Measurements from ENCODE around the gene HCFC1.

The HCFC1 gene

GRCh38 chrX:153973127-153974002 is 1.7 kb upstream of the HCFC1 start:
- DNase-seq: peak; percentile 36

DNA sequence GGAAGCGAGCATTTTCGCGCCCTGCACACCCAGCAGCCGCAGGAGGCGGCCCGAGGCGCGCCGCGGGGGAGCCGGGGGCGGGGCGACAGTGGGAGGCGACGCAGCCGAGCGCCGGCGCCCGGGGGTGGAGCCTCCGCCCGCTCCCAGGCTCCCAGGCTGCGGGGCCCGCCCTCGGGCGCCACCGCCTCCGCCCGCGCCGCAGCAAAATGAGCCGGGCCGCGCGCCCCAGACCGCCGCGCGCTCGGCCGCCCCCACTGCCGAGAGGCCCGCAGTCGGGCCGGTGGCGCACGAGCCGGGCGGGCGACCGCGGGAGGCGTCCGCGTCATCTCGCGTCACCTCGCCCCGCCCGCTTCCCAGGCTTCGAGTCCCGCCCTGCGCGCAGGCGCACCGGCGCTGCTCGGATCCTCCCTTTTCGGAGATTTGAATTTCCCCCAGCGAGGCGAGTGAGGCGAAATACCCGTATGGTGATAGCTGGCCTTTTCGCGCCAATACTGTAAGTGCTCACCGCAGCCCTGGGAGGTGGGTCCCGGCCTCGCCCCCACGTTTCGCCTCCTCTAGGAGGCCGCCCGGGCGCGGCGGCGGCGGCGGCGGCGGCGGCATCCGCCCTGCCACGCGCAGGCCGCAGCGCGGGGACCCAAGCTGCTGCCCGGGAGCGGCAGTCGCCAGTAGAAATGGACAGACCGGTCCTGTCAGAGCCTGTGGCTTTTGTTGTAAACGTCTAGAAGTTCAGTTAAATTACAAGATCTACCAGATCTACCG is 929 bp upstream of the HCFC1 start, which contains the start of gene TMEM187:
Gene TMEM187 (plus strand): TSS at position 387 of the 759 bp plus-strand sequence. CDS start 9,309 bp downstream, outside the sequence.
- DNase-seq: peak; percentile 93

- peak; percentile 87 for DNase-seq
These were observed 531 bp downstream of the HCFC1 start for GRCh38 chrX:153971124-153971449.

GRCh38 chrX:153970357-153971123 is 1.1 kb downstream of the HCFC1 start:
- DNase-seq: peak; percentile 82

DNA sequence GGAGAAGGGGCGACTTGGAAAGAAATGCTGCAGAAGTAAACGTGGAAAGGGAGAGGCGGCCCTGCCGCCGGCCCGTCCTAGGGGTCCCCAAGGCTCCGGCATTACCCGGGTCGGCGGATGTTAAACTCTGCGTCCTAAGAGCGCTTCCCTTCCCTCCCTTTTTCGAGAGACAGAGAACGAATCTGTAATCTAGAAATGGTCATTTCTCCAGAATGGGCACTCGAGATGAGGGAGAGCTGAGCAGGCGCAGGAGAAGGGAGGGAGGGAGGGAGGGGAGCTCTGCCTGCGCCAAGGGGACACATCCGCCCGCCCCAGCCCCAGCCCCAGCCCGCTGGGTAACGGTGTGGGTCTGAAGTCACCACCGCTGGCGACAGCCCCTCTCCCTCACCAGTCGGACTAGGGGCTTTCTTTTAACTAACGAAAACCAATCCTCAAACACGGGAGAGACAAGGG is 1.7 kb downstream of the HCFC1 start:
- DNase-seq: no peak

- DNase-seq: no peak
These were observed 2.3 kb downstream of the HCFC1 start for GRCh38 chrX:153969125-153969903.

GRCh38 chrX:153968754-153969124 is 2.9 kb downstream of the HCFC1 start:
- peak; percentile 70 for DNase-seq

DNA sequence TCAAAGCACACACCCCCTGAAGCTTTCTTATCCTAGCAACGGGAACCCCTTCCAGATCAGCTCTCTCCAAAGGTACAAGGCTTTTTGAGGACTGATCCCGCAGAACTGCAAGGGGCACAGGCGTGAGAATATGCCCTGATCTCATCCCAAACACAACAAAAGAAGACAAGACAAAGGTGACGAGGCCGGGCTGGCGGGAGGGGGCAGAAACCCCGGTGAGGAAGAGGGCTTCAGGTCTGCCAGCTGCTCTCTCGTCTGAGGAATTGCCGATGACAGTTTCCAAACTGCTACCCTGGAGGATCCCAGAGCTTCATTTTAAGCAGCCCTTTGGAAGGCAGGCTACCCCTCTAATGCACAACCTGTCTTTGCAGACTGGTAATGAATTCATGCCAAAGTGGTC is 3.4 kb downstream of the HCFC1 start:
- DNase-seq: no peak

DNA sequence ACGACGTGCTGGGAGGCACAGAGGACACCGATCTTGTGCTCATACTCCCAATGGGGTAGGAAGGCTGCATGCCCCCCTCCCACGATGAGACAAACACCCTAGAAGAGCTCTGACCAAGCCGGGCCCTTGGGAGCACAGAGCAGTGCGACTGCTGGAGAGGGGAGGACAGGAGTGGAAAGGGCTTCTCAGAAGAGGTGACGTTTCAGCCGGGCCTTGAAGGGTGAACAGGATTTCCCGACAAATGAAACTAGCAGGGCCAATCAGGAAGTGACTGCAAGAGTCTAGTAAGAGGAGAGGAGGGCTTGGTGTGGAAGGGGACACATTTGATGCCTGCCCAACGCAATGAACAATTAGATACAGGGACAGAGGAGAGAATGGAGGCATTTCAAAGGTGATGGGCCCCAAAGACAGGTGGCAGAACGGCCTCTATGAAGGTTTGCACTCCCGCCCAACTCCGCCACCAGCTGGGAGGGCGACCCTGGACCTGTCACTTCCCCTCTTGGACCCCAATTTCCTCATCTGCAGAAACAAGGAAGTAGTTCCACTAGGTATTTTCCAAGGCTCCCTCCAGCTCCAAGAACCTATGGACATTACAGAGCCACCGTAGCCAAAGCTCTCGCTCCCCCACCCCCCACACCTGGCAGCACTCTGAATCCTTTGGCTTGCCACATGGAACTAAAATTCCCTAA is 3.9 kb downstream of the HCFC1 start:
- no peak for DNase-seq

DNA sequence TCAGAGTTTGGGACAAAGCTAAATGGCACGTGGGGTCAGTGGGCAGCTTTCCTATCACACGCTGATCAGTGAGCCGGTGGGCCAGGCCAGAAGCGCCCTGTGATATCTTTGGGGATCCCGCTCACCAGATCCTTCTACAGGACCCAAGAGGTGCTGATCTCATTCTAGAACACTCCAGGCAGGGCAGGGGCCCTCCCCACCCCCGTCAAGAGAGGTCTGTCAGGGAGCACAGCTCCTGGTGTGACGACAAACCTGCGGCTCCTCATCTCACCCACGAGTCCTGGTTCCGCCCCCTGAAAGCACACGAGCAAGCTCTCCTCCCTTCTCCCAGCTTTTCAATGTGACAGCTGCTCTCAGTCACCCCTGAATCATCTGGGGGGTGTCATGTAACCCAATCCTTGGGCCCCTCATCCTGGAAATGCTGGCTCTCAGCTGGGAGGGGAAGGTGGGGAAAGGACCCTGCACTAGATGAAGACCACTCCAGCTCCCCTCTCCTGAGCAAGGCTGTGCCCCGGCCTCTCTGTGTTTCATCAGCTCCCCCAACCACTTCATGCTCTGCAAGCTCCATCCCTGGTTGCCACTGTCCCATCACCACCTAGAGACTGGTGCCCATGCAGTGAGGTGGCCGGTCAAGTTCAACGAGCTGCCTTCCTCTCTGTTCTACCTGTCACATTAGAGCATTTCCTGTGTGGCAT is 4.6 kb downstream of the HCFC1 start:
- DNase-seq: no peak

- DNase-seq: no peak
These were observed 5.3 kb downstream of the HCFC1 start for GRCh38 chrX:153966283-153966688.

GRCh38 chrX:153965406-153965805 is 6.2 kb downstream of the HCFC1 start:
- DNase-seq: no peak

DNA sequence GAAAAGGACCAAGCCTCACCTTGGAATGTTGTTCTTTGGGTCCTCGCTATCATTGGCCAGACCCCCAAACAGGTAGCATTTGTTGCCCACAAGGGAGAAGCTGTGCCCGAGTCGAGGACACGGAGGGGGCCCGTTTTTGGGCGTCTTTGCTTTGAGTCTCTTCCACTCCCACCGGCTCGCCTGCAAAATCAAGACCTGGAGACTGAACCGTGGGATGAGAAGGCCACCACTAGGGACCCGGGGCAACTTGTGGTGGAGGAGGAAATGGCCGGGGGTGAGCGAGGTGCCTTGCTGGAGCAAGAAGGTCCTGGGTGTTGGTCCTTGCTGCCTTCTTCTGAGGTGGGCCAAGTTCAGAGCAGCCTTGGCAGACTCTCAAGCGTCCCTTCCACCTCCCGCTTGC is 7.5 kb downstream of the HCFC1 start:
- DNase-seq: no peak

DNA sequence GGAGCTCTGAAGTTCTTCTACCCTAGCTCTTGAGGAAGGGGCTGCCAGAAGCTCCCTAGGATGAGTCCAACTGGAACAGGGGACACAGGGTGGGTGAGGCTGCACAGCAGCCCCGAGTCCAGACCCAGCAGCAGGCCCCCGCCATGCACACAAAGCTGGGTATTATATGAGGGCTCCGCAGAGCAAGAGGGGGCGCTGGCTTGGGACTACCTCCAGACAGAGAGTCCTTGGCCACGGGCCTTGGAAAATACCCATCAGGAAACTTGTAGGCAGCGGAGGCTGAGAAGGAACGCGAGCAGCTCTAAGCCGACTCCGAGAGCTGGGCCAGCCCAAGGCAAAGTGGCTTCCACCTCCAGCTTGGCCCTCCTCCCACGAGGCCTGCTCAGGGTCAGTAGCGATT is 8.1 kb downstream of the HCFC1 start:
- no peak for DNase-seq

DNA sequence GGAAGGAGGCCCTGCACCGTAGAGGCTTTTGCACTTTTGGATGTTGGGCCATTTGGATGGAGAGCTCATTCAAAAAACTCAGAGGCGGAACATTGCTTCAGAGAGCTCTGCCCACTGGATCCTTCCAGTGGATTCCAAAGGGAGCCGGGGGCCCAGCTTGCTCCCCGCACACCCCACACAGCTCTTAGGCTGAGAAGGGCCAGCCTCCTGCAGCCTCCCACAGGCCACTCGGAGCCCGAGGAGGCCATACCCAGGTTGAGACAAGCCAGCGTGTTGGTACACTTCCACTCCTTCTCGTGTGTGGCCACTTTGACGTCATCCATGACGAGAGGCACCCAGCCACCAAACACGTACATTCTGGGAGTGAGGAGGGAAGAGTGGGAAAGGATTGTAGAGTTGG is 10.3 kb downstream of the HCFC1 start:
- DNase-seq: no peak

GRCh38 chrX:153960786-153961185 is 10.8 kb downstream of the HCFC1 start:
- DNase-seq: no peak

- DNase-seq: no peak
These were observed 11.5 kb downstream of the HCFC1 start for GRCh38 chrX:153960077-153960476.

DNA sequence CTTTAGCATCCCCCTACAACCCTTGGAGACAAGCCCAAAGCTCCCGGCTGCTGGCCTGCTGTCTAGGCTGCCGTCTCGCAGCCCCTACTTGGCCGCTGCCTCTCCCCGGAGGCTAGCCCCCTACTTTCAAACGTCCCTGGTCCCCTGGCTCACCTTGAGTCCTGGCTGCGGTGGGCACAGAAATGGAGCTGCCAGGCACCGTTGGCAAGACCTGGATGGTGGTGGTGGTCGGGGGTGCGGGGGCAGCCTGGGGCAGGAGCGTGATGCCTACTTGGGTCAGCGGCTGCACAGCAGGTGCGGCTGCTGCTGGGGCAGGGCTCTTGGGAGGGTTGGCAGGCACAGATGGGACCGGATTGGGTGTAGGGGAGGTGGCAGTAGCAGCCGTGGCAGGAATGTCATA is 12.0 kb downstream of the HCFC1 start:
- DNase-seq: no peak

- no peak for DNase-seq
These were observed 13.0 kb downstream of the HCFC1 start for GRCh38 chrX:153958605-153959004.

DNA sequence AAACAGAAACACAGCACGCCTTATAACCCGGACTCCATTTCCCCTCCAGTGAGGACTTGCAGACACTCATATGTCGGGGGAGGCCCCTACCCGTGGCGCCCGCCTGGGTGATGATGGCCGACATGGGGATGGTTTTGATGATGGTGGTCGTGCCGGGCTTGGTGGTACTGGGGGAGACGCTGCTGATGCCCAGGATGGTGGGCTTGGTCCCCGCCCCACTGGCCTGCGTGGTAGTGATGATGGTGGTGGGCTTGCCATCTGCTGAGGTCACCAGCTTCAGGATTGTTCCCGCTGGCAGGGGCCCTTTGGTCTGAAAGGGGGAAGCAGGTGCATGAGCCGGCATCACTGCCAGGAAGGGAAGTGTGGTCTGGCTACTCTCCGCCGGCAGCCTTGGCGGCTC is 14.4 kb downstream of the HCFC1 start:
- DNase-seq: no peak
